ENCODE data around the gene PHACTR3.

DNA sequence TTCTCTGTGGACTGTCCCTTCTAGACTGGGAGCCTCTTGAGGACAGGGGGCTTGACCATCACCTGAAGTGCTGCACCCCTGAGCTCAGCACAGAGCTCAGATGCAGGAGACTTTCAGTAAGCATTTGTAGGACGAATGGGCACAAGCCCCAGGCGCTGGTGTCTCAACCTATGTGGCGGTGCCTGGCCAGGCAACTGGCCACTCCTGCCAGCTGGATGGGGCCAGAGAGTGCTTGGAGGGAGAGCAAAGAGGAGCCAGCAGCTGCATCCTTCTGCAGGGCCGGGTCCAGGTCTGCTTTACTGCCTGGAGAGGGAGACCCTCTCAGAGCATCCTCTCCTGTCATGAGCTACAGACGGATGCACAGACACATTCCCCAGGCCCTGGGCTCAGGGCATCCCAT is 4.5 kb downstream of the PHACTR3 start:
- no peak for TF ChIP-seq RAD21 (IDR thresholded peaks at IDR 0.05; ENCODE audit: low read depth)
- no peak for TF ChIP-seq TAF1 (IDR thresholded peaks at IDR 0.05; ENCODE audit: low read depth)
- TF ChIP-seq ZBTB7A (IDR thresholded peaks at IDR 0.05; ENCODE audit: low read depth), result no peak

All from Ishikawa (cell line).